ENCODE results near the gene CAMTA1.

The CAMTA1 gene

GRCh38 chr1:7437608-7438395 lies 652.5 kb downstream of the CAMTA1 start:
- DNase-seq (ENCODE audit: low read depth in 1 of 2, low spot score in 1 of 2), result no peak

GRCh38 chr1:7438396-7438785 lies 653.1 kb downstream of the CAMTA1 start:
- no peak for DNase-seq (ENCODE audit: low read depth in 1 of 2, low spot score in 1 of 2)

GRCh38 chr1:7438921-7439655 lies 653.8 kb downstream of the CAMTA1 start:
- DNase-seq (ENCODE audit: low read depth in 1 of 2, low spot score in 1 of 2), result no peak

DNA sequence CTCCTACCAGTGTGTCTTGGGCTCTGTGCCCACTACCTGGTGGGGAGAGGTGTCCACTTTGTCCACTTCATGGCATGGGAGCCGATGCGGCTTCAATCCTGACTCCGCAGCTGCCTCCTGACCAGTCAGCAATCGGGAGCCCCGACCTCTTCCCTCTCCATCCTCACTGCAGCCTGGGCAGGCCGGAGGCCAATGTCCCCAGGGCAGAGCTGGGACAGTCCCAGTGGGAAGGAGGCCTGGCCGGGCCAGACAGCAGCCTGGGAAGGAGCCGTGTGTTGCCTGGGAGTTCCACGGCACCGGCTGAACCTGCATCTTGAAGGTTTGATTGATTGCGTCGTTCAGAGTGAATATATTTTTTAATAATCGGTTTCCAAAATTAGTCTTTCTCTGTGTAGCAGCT lies 654.9 kb downstream of the CAMTA1 start:
- DNase-seq (ENCODE audit: low read depth in 1 of 2, low spot score in 1 of 2), result no peak

DNA sequence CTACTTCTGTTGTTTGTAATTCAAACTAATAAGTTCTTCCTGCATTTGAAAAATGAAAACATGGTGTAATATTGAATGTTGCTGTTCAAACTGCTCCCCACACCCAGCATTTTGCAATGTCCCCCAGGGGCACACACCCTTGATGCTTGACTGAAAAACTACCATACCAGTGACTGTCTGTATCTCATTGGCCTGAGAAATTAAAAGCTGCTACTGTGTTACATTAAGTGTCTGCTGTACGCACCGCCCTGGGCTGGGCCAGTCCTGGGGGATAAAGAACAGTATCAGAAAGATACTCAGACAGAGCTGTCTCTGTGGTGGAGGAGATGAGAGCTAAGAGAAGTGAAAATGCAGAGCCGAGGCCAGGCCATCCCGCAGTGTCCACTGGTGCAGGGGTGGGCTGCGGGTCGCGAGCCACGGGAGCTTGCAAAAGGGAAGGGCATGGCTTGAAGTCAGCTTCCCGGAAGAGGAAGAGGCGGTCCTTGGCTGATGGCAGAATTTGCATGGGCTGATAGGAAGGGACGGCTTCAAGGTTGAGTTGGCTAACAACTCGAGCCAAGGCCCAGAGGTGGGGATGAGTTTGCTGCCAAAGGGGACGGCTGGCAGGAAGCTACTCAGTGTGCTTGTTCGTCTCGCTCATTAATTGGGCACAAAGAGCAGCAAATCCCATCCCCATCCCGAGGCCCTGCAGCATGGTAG lies 656.0 kb downstream of the CAMTA1 start:
- DNase-seq (ENCODE audit: low read depth in 1 of 2, low spot score in 1 of 2), result no peak

- no peak for DNase-seq (ENCODE audit: low read depth in 1 of 2, low spot score in 1 of 2)
Measured at GRCh38 chr1:7442036-7442435, 656.8 kb downstream of the CAMTA1 start.

GRCh38 chr1:7442918-7443317 lies 657.7 kb downstream of the CAMTA1 start:
- no peak for DNase-seq (ENCODE audit: low read depth in 1 of 2, low spot score in 1 of 2)

DNA sequence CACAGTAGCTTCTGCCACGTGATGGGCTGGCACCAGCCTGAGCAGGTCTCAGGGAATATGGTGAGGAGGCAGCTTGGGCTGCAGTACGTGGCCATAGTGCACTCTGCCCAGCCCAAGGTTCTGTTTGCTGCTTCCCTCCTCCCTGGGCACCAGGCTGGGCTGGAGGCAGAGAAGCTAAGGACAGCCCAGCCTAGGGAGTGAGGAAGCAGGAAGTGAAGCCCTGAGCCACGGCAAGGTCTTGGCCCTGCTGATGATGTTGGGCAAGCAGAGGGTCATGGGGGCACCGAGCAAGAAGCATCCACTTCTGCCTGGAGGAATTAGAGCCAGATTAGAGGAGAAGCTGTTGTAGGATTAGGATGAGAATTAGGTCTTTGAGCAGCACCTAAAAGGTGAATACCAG lies 659.1 kb downstream of the CAMTA1 start:
- no peak for DNase-seq (ENCODE audit: low read depth in 1 of 2, low spot score in 1 of 2)

DNA sequence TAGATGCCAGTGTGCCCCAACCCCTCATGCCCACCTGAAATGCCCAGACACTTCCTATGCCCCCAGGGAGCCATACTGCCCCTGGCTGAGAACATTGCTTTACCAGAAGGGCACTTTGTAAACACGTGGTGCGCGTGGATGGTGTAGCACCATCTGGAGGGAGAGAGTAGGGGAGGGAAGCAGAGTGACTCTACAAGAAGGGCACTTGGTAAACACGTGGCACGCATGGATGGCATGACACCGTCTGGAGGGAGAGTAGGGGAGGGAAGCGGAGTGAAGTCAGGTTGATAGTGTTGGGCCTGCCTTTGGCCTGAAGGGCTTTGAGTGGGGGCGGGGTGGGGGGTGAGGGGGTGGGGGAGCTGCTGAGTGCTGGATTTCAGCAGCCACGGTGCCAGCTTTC lies 661.8 kb downstream of the CAMTA1 start:
- DNase-seq (ENCODE audit: low read depth in 1 of 2, low spot score in 1 of 2), result no peak

DNA sequence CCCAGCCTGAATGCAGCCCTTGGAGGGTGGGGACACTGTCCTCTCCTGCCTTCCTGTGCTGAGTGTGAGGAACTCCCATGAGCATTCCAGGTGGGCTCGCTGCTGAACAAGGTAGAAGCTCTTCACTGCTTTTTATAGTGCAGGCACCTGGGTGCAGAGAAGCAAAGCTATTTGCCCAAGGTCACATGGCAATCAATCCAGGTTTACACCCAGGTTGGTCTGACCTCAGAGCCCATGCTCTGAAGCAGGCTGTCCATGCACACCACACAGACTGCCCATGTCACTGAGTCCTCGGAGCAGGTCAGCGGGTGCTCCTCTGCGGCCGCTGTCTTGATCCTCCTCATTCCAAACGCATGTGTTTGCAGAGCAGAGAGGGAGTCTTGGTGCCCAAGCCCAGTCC lies 662.5 kb downstream of the CAMTA1 start:
- DNase-seq (ENCODE audit: low read depth in 1 of 2, low spot score in 1 of 2), result no peak

DNA sequence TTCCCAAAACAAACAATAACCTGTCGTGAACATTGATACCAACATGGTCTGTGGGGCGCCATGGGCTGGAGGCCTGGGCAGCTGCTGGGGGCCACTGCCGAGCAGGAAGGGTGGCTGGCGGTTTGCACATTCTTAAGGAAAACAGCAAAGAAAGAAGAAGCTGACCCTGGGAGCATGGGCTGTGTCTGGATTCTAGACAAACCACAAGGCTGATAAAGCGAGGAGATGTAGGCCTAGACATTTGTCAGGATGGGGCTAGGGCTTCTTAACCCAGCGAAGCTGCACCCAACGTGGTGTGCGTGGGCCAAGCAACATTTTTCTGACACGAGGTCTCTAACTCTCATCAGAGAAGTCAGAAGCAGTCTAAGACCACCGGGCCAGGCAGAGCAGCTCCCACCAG lies 663.7 kb downstream of the CAMTA1 start:
- DNase-seq (ENCODE audit: low read depth in 1 of 2, low spot score in 1 of 2), result no peak

DNA sequence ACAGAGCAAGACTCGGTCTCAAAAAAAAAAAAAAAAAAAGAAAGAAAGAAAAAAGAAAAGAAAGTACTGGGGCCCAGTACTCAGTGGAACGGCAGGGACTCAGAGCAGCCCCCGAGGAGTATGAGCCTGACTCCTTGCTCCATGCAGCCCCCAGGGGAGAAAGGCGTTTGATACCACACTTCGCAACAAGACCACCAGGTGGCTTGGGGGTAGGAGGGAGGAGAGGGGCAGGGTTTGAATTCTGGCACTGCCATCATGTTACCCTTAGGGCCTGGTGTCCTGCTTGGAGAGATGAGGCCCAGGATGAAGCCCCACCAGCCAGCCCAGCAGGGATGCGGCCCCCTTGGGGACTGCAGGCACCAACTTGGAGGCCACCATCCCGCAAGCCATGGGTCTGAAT lies 664.5 kb downstream of the CAMTA1 start:
- no peak for DNase-seq (ENCODE audit: low read depth in 1 of 2, low spot score in 1 of 2)

GRCh38 chr1:7450838-7451237 lies 665.6 kb downstream of the CAMTA1 start:
- no peak for DNase-seq (ENCODE audit: low read depth in 1 of 2, low spot score in 1 of 2)

DNA sequence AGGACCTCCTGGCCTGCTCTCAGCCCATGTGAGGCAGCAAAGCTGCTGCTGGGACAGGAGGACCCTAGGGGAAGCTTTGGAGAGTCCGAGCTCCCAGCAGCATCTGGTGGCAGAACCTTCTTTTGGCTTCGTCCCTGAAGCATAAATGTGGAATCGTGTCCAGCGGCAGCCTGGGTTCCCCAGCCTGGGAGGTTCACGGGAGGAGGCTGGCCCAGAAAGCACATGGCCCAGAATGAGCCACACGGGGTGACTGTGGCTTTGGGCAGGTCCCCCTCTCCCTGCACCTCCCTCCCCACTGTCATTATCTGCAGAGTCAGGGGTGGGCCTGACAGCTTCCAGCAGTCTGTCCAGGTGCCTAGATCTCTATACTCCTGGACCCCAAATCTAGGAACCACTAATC lies 667.8 kb downstream of the CAMTA1 start:
- DNase-seq (ENCODE audit: low read depth in 1 of 2, low spot score in 1 of 2), result no peak

DNA sequence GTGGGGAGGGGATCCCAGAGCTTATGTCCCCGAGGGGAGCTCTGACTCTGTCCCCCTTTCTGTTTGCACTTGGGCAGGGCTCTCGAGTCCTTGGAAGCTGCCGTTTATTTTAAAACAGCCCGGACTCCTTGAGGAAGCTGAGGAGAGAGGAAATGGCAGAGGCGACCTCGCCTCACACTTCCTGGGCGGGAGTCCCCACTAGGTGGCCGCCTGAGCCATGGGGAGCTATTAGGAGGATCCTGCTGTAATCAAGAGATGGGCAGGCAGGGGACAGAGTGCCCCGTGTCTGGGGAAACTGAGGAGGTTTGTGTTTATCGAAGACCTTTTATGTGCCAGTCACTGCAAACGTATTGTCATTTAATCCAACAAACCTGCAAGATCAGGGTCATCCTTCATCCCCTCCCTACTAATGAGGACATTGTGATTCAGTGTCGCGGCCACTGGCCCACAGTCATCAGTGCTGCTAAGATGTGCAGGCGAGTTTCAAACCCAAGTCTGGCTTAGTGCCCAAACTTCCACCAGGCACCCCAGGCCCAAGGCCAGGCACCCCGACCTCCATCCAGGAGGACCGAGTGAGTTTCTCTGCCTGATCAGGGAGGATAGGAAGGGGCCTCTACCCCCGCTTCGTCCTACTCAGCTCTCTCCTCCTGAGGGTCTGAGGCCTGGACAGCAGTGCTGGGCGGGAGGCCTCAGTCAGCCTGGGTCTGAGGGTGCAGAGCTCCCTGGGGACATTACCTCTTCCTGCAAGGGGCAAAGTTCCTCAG lies 669.0 kb downstream of the CAMTA1 start:
- DNase-seq (ENCODE audit: low read depth in 1 of 2, low spot score in 1 of 2), result no peak

- DNase-seq (ENCODE audit: low read depth in 1 of 2, low spot score in 1 of 2), result no peak
Measured at GRCh38 chr1:7454895-7455784, 669.9 kb downstream of the CAMTA1 start.

- DNase-seq (ENCODE audit: low read depth in 1 of 2, low spot score in 1 of 2), result no peak
Measured at GRCh38 chr1:7455796-7456721, 670.8 kb downstream of the CAMTA1 start.

GRCh38 chr1:7456722-7457082 lies 671.4 kb downstream of the CAMTA1 start:
- no peak for DNase-seq (ENCODE audit: low read depth in 1 of 2, low spot score in 1 of 2)

GRCh38 chr1:7457811-7458210 lies 672.6 kb downstream of the CAMTA1 start:
- no peak for DNase-seq (ENCODE audit: low read depth in 1 of 2, low spot score in 1 of 2)

Measured in activated CD4-positive, alpha-beta T cell treated with anti-CD3 and anti-CD28 coated beads, Interleukin-2, amount 50 U/mL, for 24 hours (primary cell).